ENCODE results near the gene PRR16. TPM values are rescaled to one million over a fixed set of nuclear protein-coding genes. Genes with fewer than 3 reads are reported as not detected.
"Not testable (repeated sequence)": the region's sequence is repeated elsewhere in the genome, so short reads cannot be mapped to it uniquely, and the experiment has no call there.

The PRR16 gene
- total RNA-seq = 10.7 to 38.1 TPM (median 10.7 TPM) in 3 replicates
- long read RNA-seq, partial matches to known transcripts = 0 of 4 reads
- long read RNA-seq, other reads (novel, unspliced or antisense) = 4 of 4 reads

- H3K27me3 Mint-ChIP-seq (ENCODE audit: low read depth) = peaks cover 6% of the 10 kb centered on the region
- H3K9me3 Mint-ChIP-seq (ENCODE audit: low read depth) = no peaks in the 10 kb centered on the region
- DNase-seq (ENCODE audit: low spot score) = peak; percentile 83
- peaks cover 46% of the 10 kb centered on the region for H3K4me1 Mint-ChIP-seq (ENCODE audit: low read depth)
- peak within 1 kb of the TSS; percentile 93 for H3K4me3 Mint-ChIP-seq (ENCODE audit: unreplicated experiment)
- no peaks in the 10 kb centered on the region for H3K36me3 Mint-ChIP-seq (ENCODE audit: low read depth)
- TF ChIP-seq, protein P1, sequence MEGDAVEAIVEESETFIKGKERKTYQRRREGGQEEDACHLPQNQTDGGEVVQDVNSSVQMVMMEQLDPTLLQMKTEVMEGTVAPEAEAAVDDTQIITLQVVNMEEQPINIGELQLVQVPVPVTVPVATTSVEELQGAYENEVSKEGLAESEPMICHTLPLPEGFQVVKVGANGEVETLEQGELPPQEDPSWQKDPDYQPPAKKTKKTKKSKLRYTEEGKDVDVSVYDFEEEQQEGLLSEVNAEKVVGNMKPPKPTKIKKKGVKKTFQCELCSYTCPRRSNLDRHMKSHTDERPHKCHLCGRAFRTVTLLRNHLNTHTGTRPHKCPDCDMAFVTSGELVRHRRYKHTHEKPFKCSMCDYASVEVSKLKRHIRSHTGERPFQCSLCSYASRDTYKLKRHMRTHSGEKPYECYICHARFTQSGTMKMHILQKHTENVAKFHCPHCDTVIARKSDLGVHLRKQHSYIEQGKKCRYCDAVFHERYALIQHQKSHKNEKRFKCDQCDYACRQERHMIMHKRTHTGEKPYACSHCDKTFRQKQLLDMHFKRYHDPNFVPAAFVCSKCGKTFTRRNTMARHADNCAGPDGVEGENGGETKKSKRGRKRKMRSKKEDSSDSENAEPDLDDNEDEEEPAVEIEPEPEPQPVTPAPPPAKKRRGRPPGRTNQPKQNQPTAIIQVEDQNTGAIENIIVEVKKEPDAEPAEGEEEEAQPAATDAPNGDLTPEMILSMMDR (IDR thresholded peaks at IDR 0.05) = peak; percentile 67
- H3K27ac Mint-ChIP-seq (ENCODE audit: unreplicated experiment) = peak within 1 kb of the TSS; percentile 63
Measured at GRCh38 chr5:120463991-120464626, at the start of gene PRR16. Gene PRR16, plus strand, starts transcription at chr5:120464300.

- Mint-ChIP-seq H3K4me1 (ENCODE audit: low read depth) (peaks cover 20% of the 10 kb centered on the region), H3K9me3 (ENCODE audit: low read depth) (peaks cover 14% of the 10 kb centered on the region), H3K27me3 (ENCODE audit: low read depth) (no peaks in the 10 kb centered on the region), H3K27ac (ENCODE audit: unreplicated experiment) (no peak overlapping the region), H3K4me3 (ENCODE audit: unreplicated experiment) (no peak overlapping the region), H3K36me3 (ENCODE audit: low read depth) (peaks cover 2% of the 10 kb centered on the region)
- DNase-seq (ENCODE audit: low spot score) = no peak
- TF ChIP-seq, protein P1 (IDR thresholded peaks at IDR 0.05) = no peak
Measured at GRCh38 chr5:120415985-120416384, 48.1 kb upstream of the PRR16 start.

DNA sequence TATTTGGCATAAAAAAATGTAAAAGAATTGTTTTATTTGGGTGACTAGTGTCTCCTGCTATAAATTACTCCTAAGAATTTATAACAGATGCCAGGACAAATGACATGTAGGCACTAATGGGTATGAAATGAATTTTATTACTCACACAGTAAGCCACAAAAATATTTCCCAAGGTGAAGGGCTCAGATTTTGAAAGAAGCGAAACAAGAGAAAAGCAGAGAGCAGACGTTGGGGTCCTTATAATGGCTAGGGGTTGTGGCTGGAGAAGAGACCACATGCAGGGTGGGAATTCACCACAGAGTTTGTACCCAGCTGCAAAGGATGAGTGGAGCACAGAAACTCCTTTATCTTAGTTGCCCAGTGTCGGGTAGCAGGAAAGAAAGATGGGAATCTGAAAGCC is 45.0 kb upstream of the PRR16 start:
- no peak overlapping the region for H3K4me3 Mint-ChIP-seq (ENCODE audit: unreplicated experiment)
- DNase-seq (ENCODE audit: low spot score) = no peak
- no peaks in the 10 kb centered on the region for H3K27me3 Mint-ChIP-seq (ENCODE audit: low read depth)
- H3K9me3 Mint-ChIP-seq (ENCODE audit: low read depth) = peaks cover 17% of the 10 kb centered on the region
- peaks cover 20% of the 10 kb centered on the region for H3K4me1 Mint-ChIP-seq (ENCODE audit: low read depth)
- peak overlapping the region; percentile 2 for H3K27ac Mint-ChIP-seq (ENCODE audit: unreplicated experiment)
- H3K36me3 Mint-ChIP-seq (ENCODE audit: low read depth) = peaks cover 2% of the 10 kb centered on the region
- TF ChIP-seq, protein P1 (IDR thresholded peaks at IDR 0.05) = no peak

DNA sequence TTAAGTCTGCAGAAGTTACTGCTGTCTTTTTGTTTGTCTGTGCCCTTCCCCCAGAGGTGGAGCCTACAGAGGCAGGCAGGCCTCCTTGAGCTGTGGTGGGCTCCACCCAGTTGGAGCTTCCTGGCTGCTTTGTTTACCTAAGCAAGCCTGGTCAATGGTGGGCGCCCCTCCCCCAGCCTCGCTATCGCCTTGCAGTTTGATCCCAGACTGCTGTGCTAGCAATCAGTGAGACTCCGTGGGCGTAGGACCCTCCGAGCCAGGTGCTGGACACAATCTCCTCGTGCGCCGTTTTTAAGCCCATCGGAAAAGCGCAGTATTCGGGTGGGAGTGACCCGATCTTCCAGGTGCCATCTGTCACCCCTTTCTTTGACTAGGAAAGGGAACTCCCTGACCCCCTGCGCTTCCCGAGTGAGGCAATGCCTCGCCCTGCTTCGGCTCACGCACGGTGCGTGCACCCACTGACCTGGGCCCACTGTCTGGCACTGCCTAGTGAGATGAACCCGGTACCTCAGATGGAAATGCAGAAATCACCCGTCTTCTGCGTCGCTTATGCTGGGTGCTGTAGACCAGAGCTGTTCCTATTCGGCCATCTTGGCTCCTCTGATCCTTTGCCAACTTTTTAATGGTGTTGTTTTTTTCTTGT is 37.3 kb upstream of the PRR16 start:
- H3K4me3 Mint-ChIP-seq (ENCODE audit: unreplicated experiment); H3K27ac Mint-ChIP-seq (ENCODE audit: unreplicated experiment); H3K27me3 Mint-ChIP-seq (ENCODE audit: low read depth); H3K4me1 Mint-ChIP-seq (ENCODE audit: low read depth); DNase-seq (ENCODE audit: low spot score): not testable (repeated sequence)
- Mint-ChIP-seq H3K36me3 (ENCODE audit: low read depth) (peaks cover 21% of the 10 kb centered on the region), H3K9me3 (ENCODE audit: low read depth) (peaks cover 41% of the 10 kb centered on the region)

DNA sequence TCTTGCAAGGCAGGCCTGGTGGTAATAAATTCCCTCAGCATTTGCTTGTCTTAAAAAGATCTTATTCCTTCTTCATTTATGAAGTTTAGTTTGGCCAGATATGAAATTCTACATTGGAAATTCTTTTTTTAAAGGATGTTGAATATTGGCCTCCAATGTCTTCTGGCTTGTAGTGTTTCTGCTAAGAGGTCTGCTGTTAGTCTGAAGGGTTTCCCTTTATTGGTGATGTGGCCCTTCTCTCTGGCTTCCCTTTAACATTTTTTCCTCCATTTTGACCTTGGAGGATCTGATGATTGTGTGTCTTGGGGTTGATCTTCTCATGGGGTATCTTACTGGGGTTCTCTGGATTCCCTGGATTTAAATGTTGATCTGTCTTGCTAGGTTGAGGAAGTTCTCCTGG is 33.5 kb upstream of the PRR16 start:
- peaks cover 2% of the 10 kb centered on the region for H3K4me1 Mint-ChIP-seq (ENCODE audit: low read depth)

More for the DNA sequence above, 33.5 kb upstream of the PRR16 start:
- Mint-ChIP-seq H3K36me3 (ENCODE audit: low read depth) (peaks cover 14% of the 10 kb centered on the region), H3K27ac (ENCODE audit: unreplicated experiment) (no peak overlapping the region), H3K27me3 (ENCODE audit: low read depth) (no peaks in the 10 kb centered on the region), H3K4me3 (ENCODE audit: unreplicated experiment) (no peak overlapping the region), H3K9me3 (ENCODE audit: low read depth) (peaks cover 32% of the 10 kb centered on the region)
- TF ChIP-seq, protein P1 (IDR thresholded peaks at IDR 0.05) = no peak
- no peak for DNase-seq (ENCODE audit: low spot score)
